NCI-H524 treated with DMSO at 0.1 percent for 48 hours (cell line): ENCODE data around the gene ARHGEF7.
"Not testable (repeated sequence)": the region's sequence is repeated elsewhere in the genome, so short reads cannot be mapped to it uniquely, and the experiment has no call there.

ENCODE experiments used
- DNase-seq: peaks from one replicate; lab custom pipeline; 2025; lab: John Stamatoyannopoulos, UW

The ARHGEF7 gene

GRCh38 chr13:111198732-111199378 is 83.7 kb downstream of the ARHGEF7 start:
- not testable (repeated sequence) for DNase-seq

GRCh38 chr13:111201304-111201940 is 86.3 kb downstream of the ARHGEF7 start:
- DNase-seq, result no peak

DNA sequence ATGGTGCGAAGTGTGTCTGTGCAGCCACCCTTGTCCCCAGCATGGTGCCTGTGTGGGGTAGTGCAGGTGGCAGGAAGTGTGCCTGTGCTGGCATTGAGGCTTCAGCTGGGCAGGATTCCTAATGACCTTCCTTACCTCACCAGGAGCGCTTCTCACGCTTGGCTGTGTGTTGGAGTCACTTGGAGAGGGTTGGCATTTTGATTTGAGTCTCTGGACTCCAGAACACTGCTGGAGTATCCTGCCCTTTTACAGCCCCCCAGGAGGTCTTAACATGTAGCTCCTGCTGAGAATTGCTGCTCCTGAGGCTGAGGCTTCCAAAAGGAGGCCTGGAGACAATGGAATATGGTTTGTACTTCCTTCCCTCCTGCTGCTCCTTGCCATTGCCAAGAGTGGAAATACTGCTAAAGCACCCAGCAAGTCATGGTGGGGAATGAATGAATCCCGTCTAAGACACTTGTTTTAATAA is 87.1 kb downstream of the ARHGEF7 start:
- DNase-seq, result no peak

DNA sequence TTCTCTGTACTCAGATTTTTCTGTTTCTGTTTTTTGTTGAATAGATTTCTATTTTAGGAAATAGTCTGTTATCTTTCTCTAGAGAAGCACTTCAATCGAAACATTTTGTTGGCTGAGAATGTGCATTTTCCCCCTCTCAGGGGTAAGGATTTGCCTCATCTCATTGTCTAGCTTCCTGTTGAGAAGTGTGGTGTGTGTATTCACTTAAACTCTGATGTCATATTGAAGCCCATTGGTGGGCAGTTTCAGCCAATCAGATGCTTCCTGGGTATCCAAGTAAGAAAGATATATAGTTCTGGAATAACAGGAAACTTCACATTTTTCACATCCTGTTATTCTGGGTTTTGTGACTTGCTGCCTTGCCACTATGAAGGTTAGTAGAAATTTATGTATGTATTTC is 87.6 kb downstream of the ARHGEF7 start:
- DNase-seq, result no peak

DNA sequence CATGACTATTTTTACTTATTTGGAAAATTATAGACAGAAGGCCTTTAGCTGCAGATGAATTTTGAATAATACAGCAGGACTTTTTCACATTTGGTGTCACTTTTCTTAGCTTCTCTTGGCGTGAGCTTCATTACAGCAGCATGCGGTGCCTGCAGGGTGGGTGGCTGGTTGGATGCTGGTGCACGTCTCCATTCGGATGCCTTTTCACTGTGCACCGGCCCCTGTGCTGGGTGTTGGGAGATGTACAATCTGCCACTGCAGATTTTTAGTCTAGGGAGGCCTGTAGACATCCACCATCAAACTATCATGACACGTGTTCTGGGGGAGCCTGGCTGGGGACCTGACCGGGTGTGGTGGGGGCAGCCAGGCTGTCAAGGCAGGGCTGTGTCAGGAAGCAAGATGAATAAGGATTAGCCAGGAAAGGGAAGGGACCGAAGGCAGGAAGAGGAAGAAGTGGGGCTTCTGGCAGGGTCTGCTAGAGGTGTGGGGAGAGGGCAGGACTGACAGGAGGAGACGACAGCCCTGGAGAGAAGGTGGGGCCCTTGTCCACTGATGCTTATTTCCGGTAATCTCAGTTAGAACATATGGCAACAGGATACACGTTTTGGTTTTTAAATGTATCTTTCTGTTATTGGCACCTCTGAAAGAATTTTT is 88.8 kb downstream of the ARHGEF7 start:
- no peak for DNase-seq

DNA sequence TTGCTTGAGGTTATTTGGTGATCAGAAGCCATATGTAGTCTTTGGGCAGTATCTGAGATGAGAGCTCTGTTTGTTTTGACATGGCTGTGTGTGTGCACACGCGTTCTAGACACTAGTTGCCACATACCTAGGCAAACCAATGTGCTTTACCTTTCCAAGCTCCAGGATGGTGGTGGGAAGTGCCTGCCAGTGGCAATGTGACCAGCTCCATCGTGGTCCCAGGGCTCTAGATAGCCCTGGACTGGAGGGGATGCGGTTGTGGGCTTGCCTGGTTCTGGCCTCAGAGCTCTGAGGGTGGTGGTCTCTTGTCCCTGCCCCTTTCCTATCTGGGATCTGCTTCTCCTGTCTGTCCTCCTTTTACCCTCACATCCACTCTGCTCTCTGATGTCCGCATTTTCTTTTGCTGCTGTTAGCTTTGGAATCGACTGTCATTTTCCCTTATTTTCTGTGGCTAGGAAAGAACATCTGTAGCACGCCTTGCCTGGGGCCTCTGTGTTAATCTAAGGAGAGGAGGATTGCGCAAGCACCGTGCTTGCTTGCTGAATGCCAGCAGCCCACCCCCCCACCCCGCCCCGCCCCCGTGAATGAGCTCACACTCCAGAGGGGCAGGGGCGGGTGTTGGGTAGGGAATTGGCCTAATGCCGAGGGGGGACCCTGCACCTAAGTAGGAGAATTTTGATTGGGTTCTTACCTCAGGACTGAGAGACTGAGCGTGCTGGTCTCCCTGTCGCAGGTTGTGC is 89.5 kb downstream of the ARHGEF7 start:
- DNase-seq, result no peak

DNA sequence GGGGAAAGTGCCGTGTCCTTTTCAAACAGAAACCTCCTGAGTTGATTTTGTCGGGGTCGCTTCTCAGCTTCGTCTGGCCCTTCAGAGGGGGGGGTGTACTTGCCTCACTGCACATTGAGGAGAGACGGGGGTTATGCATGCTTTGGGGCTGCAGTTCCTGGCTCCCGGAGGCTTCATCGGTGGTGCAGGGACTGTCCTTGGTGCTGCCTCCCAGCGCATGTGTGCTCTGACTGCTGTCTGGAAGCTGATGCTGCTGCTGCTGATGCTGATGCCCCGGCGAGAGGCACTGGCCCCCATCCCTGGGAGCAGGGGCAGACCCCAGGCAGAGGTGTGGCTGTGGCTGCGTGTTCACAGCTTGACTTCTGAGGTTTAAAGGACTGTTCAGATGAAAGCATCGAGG is 91.0 kb downstream of the ARHGEF7 start:
- DNase-seq, result no peak

DNA sequence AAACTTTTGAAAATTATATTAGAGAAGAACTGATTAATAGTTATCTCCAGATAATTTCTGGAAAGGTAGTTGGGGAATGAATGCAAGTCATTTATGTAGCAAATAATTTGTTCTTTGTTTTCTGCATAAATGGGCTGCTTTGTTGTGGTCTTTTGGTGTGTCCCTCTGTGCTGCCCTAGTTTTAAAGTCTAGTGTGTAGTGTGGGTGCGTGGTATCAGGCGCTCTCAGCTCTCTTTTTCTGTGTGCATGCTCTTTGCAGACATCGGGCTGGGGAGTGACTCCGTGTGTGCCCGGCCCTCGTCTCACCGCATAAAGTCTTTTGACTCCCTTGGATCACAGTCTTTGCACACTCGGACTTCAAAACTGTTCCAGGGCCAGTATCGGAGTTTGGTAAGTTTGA is 94.5 kb downstream of the ARHGEF7 start:
- no peak for DNase-seq

- no peak for DNase-seq
Measured at GRCh38 chr13:111210091-111210490, 95.0 kb downstream of the ARHGEF7 start.

DNA sequence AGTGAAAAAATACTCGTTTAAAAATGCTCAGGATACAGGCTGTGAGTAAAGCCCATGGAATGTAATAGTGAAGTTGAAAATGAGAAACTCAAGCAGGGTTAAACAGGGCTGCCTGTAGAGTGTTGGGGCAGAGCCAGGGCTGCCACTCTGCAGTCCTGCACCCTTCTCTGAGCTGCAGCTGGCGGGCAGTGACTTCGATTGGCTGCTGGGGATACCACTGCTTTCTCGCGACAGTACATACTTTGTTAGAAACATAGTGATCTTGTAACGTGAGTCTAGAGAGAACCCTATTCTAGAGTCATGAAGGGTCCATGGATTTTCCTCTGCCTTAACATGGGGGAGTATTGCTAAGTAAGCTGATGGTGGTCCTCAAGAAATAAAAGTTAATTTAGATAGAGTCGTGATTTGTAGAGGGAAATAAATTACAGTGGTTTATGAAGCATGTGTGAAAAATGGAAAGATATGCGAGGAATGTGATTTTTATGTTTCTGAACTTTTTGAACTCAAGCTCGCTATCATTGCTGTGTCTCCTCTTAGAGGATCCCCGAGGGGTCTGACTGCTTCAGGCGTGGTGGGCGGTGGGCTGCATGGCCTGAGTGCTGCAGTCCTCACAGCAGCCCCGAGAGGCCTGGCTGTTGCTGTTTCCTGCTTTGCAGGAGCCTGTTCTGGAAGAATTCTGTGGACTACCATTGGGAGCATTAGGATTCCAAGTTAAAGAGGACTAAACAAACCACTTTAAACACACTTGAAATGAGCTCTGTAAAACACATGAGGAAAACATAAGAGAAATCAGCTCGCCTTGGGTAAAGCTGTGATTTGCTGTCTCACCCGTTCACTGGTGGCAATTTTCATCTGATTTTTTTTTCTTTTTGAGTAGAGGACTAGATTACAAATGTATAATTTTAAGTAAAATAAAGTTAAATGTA is 95.7 kb downstream of the ARHGEF7 start:
- DNase-seq, result no peak

GRCh38 chr13:111211789-111212516 is 96.8 kb downstream of the ARHGEF7 start:
- DNase-seq, result no peak

DNA sequence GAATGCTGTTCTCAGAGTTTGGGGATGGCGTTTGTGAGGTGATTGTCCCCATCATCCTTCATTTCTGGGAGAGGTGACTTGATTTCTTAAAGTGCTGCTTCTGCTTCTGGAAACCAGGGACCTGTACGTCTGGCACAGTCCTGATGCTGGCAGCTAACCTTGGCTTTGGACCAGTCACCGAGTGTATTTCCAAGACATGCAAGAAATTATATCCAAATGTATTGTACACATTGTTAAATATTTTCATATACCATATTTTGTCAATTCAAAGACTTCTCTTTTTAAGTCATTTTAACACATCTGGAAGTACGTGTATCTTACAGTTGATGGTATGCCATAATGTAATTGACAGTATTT is 97.4 kb downstream of the ARHGEF7 start:
- DNase-seq, result no peak

DNA sequence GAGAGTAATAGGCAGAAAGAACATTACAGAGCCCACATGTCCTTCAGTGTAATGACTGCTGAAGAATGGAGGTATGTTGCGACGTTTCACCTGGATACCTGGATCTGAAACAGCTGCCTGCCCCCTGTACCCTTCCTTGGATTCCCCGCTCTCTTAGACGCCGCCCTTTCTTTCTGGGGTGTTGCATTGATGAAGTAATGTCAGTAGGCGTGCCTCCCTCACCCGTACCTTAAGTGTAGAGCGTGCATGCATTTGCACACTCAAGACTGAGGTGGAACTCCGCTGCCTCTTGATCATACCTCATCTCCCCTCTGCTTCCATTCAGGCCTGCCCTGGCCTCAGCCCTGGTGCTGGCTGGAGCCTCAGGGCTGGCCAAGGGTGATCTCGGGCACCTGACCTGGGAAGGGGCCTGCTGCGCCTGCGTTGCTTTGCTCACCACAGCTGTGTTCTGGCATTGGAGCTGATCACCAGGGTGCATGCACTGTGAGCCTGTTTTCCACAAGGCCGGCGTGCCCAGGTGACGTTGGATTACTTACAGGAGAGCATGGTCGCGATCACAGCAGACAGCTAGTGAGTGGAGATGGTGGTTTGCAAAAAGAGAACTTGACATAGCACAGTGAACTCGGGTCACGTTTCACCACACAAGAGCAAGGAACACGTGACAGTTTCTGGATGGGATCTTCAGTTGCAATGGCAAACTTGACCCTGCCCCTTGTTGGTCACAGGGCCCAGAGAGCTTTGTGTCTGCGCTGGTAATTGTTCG is 99.0 kb downstream of the ARHGEF7 start:
- no peak for DNase-seq

DNA sequence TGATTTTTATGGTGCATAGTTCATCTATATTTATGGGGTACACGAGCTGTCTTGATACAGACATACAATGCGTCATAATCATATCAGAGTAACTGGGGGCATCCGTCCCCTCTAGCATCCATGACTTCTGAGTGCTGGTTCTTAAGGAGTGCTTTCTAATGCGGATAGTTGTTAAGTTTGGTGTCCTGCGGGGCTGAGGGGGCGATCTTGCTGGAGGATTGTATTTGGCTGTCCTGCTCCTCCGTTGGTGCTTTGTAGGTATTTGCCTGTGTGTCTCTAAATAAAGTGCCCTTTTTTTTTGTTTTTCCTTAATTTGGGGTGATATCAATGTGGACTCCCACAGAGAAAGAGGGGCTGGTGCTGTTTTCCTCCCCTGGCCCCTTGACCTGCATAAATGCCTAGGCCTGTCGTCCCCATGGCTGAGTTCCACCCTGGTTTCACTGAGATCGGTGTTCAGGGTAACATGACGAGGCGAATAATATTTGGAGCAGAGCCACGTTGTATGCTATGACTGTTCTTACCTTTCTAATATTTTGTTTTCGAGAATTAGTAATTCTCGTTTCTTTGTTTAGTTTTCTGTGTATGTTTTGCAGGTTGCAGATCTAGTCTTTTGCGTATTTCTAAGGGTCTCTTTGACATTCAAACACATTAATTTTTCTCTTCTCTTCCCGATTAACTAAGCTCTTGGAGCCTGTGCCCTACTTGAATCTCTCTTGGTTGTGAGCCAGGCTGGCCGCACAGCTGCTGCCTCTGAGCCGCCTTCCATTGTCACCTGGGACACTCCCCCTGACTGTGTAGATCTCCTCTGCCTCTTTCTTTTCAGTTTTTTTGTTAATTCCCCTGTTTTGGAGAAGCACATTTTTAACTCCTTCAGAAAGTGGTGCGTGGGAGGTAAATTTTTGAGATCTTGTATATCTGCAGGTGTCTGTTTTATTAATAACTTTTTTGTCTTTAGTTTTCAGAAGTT is 100.3 kb downstream of the ARHGEF7 start:
- DNase-seq, result no peak

- no peak for DNase-seq
Measured at GRCh38 chr13:111216166-111216960, 101.3 kb downstream of the ARHGEF7 start.

DNA sequence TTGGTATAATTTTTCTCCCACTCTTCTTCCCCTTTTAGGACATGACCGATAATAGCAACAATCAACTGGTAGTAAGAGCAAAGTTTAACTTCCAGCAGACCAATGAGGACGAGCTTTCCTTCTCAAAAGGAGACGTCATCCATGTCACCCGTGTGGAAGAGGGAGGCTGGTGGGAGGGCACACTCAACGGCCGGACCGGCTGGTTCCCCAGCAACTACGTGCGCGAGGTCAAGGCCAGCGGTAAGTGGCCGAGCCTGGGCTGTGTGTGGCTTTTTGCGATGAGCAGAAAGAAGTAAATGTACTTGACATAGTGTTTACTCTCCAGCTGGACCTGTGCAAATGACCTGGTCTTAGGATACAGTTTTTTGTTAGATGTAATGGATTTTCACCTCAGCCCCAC is 102.5 kb downstream of the ARHGEF7 start:
- no peak for DNase-seq

GRCh38 chr13:111219280-111219679 is 104.2 kb downstream of the ARHGEF7 start:
- DNase-seq, result no peak

- DNase-seq, result no peak
Measured at GRCh38 chr13:111219950-111220349, 104.8 kb downstream of the ARHGEF7 start.
